GM06990 (cell line): ENCODE data around the gene DDR1.
"Not testable (repeated sequence)": the region's sequence is repeated elsewhere in the genome, so short reads cannot be mapped to it uniquely, and the experiment has no call there.

Experiments used
- DNase-seq: peaks from one replicate; pipeline ENCODE4 v3.0.0-alpha.2; 2011; ENCODE audit not compliant: insufficient read length; ENCODE audit errors: extremely low read depth
- H3K27me3 ChIP-seq: replicated peaks from 2 replicates; pipeline ENCODE4 v1.6.0; 2011; ENCODE audit warnings: low read length; ENCODE audit not compliant: control insufficient read depth, insufficient read depth
- H3K36me3 ChIP-seq: 2 replicates; pipeline ENCODE4 v1.5.1; 2011; ENCODE audit warnings: low read length; ENCODE audit not compliant: control insufficient read depth, insufficient read depth
- H3K4me3 ChIP-seq: replicated peaks from 2 replicates; pipeline ENCODE4 v1.5.1; 2011; ENCODE audit warnings: low read depth, mild to moderate bottlenecking, control low read depth, low read length
- TF ChIP-seq, protein P1 (sequence below): IDR thresholded peaks from 2 replicates; pipeline ENCODE4 v1.5.1; 2011; ENCODE audit warnings: low read length, control low read depth, mild to moderate bottlenecking, inconsistent platforms; ENCODE audit not compliant: insufficient read depth, poor library complexity, severe bottlenecking

Gene DDR1

DNA sequence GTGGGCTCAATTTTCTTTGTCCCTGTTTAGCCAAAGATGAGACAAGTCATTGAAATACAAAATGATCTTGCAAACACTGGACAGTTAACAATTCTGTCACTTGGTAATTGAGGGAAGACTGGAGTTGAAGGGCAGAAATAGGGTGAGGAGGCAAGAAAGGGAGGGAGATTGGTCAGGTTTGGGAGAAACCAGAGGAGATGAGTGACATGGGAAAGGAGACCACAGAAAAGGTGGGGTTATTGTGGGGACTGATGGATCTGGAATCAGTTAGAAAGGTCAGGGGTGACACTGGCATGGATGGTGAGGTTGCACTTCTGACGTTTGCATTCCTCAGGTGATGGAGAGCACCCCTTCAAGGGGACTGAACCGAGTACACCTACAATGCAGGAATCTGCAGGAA is 24.4 kb downstream of the DDR1 start:
- TF ChIP-seq, protein P1, sequence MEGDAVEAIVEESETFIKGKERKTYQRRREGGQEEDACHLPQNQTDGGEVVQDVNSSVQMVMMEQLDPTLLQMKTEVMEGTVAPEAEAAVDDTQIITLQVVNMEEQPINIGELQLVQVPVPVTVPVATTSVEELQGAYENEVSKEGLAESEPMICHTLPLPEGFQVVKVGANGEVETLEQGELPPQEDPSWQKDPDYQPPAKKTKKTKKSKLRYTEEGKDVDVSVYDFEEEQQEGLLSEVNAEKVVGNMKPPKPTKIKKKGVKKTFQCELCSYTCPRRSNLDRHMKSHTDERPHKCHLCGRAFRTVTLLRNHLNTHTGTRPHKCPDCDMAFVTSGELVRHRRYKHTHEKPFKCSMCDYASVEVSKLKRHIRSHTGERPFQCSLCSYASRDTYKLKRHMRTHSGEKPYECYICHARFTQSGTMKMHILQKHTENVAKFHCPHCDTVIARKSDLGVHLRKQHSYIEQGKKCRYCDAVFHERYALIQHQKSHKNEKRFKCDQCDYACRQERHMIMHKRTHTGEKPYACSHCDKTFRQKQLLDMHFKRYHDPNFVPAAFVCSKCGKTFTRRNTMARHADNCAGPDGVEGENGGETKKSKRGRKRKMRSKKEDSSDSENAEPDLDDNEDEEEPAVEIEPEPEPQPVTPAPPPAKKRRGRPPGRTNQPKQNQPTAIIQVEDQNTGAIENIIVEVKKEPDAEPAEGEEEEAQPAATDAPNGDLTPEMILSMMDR, result no peak
- H3K27me3 ChIP-seq, result no peaks in the 10 kb centered on the region
- DNase-seq, result no peak

DNA sequence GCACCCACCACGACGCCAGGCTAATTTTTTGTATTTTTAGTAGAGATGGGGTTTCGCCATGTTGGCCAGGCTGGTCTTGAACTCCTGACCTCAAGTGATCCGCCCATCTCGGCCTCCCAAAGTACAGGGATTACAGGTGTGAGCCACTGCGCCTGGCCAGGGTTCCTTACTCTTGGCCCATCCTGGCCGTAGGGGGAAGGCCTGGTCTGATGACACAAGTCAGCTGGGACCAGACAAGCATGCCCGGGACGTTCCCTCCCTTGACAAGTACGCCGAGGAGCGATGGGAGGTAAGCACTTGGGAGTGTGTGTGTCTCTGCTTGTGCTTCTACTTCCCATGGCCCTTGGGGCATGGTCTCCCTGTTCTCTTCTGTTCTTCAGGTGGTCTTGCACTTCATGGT is 26.2 kb downstream of the DDR1 start:
- DNase-seq, H3K27me3 ChIP-seq, H3K4me3 ChIP-seq: not testable (repeated sequence)
- peaks cover 12% of the 10 kb centered on the region for H3K36me3 ChIP-seq

More for the DNA sequence above, 24.4 kb downstream of the DDR1 start:
- Histone ChIP-seq H3K4me3 (peak overlapping the region; percentile 88), H3K36me3 (peaks cover 12% of the 10 kb centered on the region)

DNA sequence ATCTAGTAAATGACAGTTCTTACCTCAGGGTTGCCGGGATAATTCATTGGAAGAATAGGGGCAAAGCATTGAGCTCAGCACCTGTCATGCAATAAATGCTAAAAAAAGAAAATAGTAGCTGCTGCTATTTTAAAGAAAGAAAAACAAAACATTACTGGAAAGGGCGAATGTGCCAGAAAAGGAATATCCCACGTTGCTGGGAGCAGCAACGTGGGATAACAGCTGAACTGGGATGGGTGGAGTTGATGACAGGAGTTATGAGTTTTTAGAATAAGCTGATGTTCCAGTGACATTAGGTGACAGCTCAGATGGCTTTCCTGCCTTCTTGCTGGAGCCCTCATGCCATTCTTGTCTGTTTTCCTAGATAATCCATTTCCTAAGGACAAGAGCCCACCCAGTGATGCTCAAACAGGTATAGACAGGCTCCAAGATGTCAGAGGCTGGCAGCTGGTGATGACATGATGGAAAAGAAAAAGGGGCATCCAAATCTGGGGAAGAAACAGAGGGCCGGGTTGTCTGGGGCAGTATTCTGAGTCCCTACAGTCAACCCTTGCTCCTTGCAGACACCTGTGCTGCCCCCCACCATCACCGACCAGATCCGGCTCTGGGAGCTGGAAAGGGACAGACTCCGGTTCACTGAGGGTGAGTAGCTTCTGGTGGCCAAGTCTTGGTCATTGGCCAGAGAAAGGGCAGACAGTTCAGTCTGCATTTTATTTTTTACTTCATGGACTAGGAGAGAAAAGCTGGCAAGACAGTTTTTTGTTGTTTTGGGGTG is 28.6 kb downstream of the DDR1 start:
- no peak overlapping the region for H3K4me3 ChIP-seq
- no peaks in the 10 kb centered on the region for H3K27me3 ChIP-seq
- TF ChIP-seq, protein P1, result no peak
- peaks cover 22% of the 10 kb centered on the region for H3K36me3 ChIP-seq
- no peak for DNase-seq

DNA sequence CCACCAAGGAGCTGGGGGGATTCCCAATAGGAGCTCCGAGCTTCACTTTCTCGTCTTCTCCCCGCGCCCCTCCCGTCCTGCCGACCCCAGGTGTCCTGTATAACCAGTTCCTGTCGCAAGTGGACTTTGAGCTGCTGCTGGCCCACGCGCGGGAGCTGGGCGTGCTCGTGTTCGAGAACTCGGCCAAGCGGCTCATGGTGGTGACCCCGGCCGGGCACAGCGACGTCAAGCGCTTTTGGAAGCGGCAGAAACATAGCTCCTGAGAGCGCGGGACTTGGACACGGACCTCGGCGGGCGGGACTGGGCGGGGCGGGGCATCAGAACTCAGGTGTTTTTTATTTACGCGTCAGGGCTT is 29.4 kb downstream of the DDR1 start:
- H3K36me3 ChIP-seq, result peaks cover 24% of the 10 kb centered on the region
- H3K27me3 ChIP-seq, result no peaks in the 10 kb centered on the region
- TF ChIP-seq, protein P1, result no peak
- H3K4me3 ChIP-seq, result peak overlapping the region; percentile 65
- no peak for DNase-seq

DNA sequence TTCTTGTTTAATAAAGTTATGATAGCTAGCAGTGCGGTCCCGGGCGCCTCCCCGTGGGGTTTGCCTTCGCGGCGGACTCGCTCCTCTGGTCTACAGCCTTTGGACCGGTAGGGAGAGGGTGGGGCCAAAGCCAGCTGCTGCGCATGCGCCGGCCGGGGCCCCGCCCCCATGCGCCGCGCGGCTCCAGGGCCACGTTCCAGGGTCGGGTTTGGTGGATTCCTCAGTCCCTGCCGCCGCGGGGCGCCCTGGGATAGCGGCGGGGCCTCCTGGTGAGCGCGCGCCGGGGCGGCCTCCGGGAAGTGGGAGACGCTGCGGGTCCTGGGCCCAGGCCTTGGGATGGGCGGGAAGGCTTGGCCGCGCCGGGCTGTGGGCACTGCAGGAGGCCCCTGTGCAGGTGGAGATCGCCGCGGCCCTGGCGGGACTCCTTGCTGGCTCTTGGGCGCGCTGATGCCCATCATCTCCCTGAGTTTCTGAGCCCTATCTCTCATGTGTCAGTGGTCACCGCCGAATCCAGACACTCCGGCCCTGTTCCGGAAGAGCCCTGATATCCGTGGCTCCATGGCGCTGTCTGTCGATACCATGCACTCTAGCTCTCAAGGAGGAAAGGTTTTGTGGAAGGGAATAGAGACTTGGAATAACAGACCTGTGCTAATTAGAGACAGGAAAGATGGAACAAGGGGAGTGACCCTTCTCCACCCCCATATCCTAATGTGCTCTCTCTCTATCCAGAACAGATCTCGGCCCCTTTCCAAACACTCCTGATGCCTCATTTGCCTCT is 29.9 kb downstream of the DDR1 start, which contains the start of gene VARS2:
TSS of gene VARS2 (plus strand) at position 163 of the 778 bp plus-strand sequence. CDS start at position 762, 599 bp downstream.
- Histone ChIP-seq H3K27me3 (no peaks in the 10 kb centered on the region), H3K4me3 (peak within 1 kb of the TSS; percentile 65), H3K36me3 (peaks cover 25% of the 10 kb centered on the region)
- TF ChIP-seq, protein P1, result peak; percentile 51
- DNase-seq, result peak; percentile 95
